ENCODE measurements around the gene BCAS4. TPM values are rescaled to one million over a fixed set of nuclear protein-coding genes. Genes with fewer than 3 reads are reported as not detected.

The BCAS4 gene
- total RNA-seq, 1 experiment from 2014 or later, result 34.8 TPM

GRCh38 chr20:50823319-50823718 lies 28.5 kb downstream of the BCAS4 start:
- ATAC-seq, result no peak
- in situ Hi-C loops (cut with HindIII; ENCODE audit: low pct_unique_long_range_greater_than_20kb, low sequenced_read_pairs), result no loop called here

GRCh38 chr20:50824137-50824536 lies 29.3 kb downstream of the BCAS4 start:
- no peak overlapping the region for H3K4me3 ChIP-seq (ENCODE audit: low read depth in 2 of 2, low read length in 2 of 2)
- no peaks in the 10 kb centered on the region for H3K9me3 ChIP-seq (ENCODE audit: control insufficient read depth, insufficient read depth, low read depth, low read length)
- intact Hi-C loops (cut with micrococcal nuclease; ENCODE audit: unreplicated experiment) (no loop called here), in situ Hi-C loops (cut with HindIII; ENCODE audit: low pct_unique_long_range_greater_than_20kb, low sequenced_read_pairs) (no loop called here)
- no peaks in the 10 kb centered on the region for H3K27me3 ChIP-seq (ENCODE audit: control insufficient read depth, insufficient read depth, low read length)
- H3K27ac ChIP-seq (ENCODE audit: low read length), result no peak overlapping the region
- no TSS peak for BruUV-seq (replicated peaks)
- no peaks in the 10 kb centered on the region for H3K4me1 ChIP-seq (ENCODE audit: control insufficient read depth, insufficient read depth, low read length)
- no peaks in the 10 kb centered on the region for H3K36me3 ChIP-seq (ENCODE audit: control insufficient read depth, insufficient read depth, low read length)
- ChIA-PET CTCF (interaction anchor here (0.7 kb wide), 1 partner anchor 65 kb away, joined by 3 read pairs; no protein-coding TSS in a partner anchor), POLR2A (no interaction called here)
- TF ChIP-seq REST (IDR thresholded peaks at IDR 0.05; ENCODE audit: insufficient read depth in 1 of 2, low read depth in 2 of 2, low read length in 1 of 2) (no peak), POLR2AphosphoS5 (IDR thresholded peaks at IDR 0.05; ENCODE audit: low read depth, low read length) (no peak), CTCF (IDR thresholded peaks at IDR 0.05) (no peak), SIN3A (IDR thresholded peaks at IDR 0.05; ENCODE audit: borderline replicate concordance, insufficient read depth, low read depth, low read length) (no peak), TCF7L2 (IDR thresholded peaks at IDR 0.05; ENCODE audit: low read depth, low read length) (no peak)
- ATAC-seq (no peak), DNase-seq (ENCODE audit: low read depth, low spot score) (no peak)

More at GRCh38 chr20:50823319-50823718, 28.5 kb downstream of the BCAS4 start:
- Histone ChIP-seq H3K27me3 (ENCODE audit: control insufficient read depth, insufficient read depth, low read length) (no peaks in the 10 kb centered on the region), H3K4me3 (ENCODE audit: low read depth in 2 of 2, low read length in 2 of 2) (no peak overlapping the region), H3K9me3 (ENCODE audit: control insufficient read depth, insufficient read depth, low read depth, low read length) (no peaks in the 10 kb centered on the region), H3K36me3 (ENCODE audit: control insufficient read depth, insufficient read depth, low read length) (no peaks in the 10 kb centered on the region), H3K27ac (ENCODE audit: low read length) (no peak overlapping the region), H3K4me1 (ENCODE audit: control insufficient read depth, insufficient read depth, low read length) (no peaks in the 10 kb centered on the region)
- ChIA-PET POLR2A (no interaction called here), CTCF (no interaction called here)
- no peak for TF ChIP-seq REST (IDR thresholded peaks at IDR 0.05; ENCODE audit: insufficient read depth in 1 of 2, low read depth in 2 of 2, low read length in 1 of 2)
- TF ChIP-seq TCF7L2 (IDR thresholded peaks at IDR 0.05; ENCODE audit: low read depth, low read length), result no peak
- no peak for TF ChIP-seq CTCF (IDR thresholded peaks at IDR 0.05)
- TF ChIP-seq SIN3A (IDR thresholded peaks at IDR 0.05; ENCODE audit: borderline replicate concordance, insufficient read depth, low read depth, low read length), result no peak
- no peak for TF ChIP-seq POLR2AphosphoS5 (IDR thresholded peaks at IDR 0.05; ENCODE audit: low read depth, low read length)
- DNase-seq (ENCODE audit: low read depth, low spot score), result no peak
- BruUV-seq (replicated peaks), result no TSS peak
- intact Hi-C loops (cut with micrococcal nuclease; ENCODE audit: unreplicated experiment), result no loop called here

All from Panc1 (cell line).